Testis (tissue), 3 donors: Measurements from ENCODE around the gene CRYGN. TPM values are rescaled to one million over a fixed set of nuclear protein-coding genes. Genes with fewer than 3 reads are reported as not detected.

Experiments used
- DNase-seq: peaks from one replicate; pipeline ENCODE4 v3.0.0-alpha.2; 2019
- H3K27ac ChIP-seq, 2 donors: fragments of 200-600 bp; sonication (generic); one replicate each; pipeline ENCODE4 v1.5.1; 2019
- H3K27me3 ChIP-seq: fragments of 200-600 bp; sonication (generic); one replicate; pipeline ENCODE4 v1.5.1; 2019
- H3K36me3 ChIP-seq: fragments of 200-600 bp; sonication (generic); one replicate; pipeline ENCODE4 v1.5.1; 2017; ENCODE audit warnings: low read depth; ENCODE audit errors: missing control alignments
- H3K4me1 ChIP-seq: fragments of 200-600 bp; sonication (generic); one replicate; pipeline ENCODE4 v1.5.1; 2019
- H3K4me3 ChIP-seq, 2 donors: fragments of 200-600 bp; sonication (generic); one replicate each; pipeline ENCODE4 v1.5.1; 2017 to 2019
- H3K9me3 ChIP-seq: fragments of 200-600 bp; sonication (generic); one replicate; pipeline ENCODE4 v1.5.1; 2017
- CTCF ChIP-seq, 3 experiments: fragments of 450-650 bp in 2 of 3; fragments of 200-600 bp in 1 of 3; sonication (generic) in 1 of 3; IDR thresholded peaks; one replicate each; pipeline ENCODE4 v1.5.1; 2016 to 2019; ENCODE audit warnings: antibody characterized with exemption in 3 of 3, mild to moderate bottlenecking in 2 of 3, moderate library complexity in 1 of 3
- POLR2A ChIP-seq: fragments of 450-650 bp; IDR thresholded peaks from one replicate; pipeline ENCODE4 v1.6.1; 2017; ENCODE audit warnings: antibody characterized with exemption, mild to moderate bottlenecking, moderate library complexity
- WGBS, 2 donors: methylation state at CpG; one replicate each; pipeline ENCODE4 v1.1.5; 2018; 5-methylcytosine and 5-hydroxymethylcytosine counted together
- intact Hi-C: fragments of 100-400 bp; cut with DNase I; formaldehyde crosslinking; loops from one replicate; pipeline ENCODE4 v1.15.1; 2023; ENCODE audit warnings: low total_unique reads
- polyA plus RNA-seq: library from polyadenylated mRNA; stranded (reverse); fragments of 350-450 nt; fragmentation: Illumina TruSeq; extraction: RNeasy Lipid Tissue Mini Kit (QIAGEN cat#74804); gene quantifications from one replicate; pipeline ENCODE4 v1.2.3, GENCODE V29; 2014; ENCODE audit warnings: low read depth, low replicate concordance; ENCODE audit not compliant: insufficient read depth
- total RNA-seq, 2 donors: library from RNA; depleted of rRNA; stranded (reverse); fragments of >200 nt; gene quantifications; one replicate each; pipeline ENCODE4 v1.2.3, GENCODE V29; 2016

CRYGN gene
- total and polyA plus RNA-seq, 3 donors from 2014 or later: 0.44 to 1.7 (median 0.62) TPM

DNA sequence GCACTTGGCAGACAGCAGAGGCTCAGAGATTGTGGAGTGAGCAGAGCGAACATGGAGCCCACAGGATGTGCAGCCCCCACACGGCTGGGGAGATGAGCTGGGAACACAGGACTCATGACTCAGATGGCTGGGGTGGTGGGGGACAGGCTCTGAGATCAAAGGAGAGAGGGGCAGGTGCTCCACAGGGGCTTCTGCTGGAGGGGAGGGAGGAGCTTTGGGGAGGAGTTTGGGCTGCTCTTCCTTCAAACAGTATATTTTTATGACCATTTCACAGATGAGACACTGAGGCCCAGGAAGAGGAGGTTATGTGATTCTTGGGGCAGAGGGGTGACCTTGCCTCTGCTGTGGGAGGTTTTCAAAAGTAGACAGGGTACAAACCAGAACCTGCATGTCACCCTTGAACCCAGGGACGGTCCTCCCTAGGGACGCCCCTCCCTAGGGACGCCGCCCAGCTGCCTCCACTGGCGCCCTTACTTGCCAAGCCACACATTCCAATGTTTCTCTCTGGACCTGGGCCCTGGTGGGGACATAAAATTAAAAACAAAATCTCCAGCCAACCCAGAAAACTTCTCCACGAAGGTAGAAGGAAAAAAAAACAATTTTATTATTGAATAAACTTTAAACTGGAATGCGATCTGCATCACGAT is 981 bp upstream of the CRYGN start:
- WGBS, 2 donors: 32 to 42% methylated on average over 10 of the region's 10 CpGs
- Histone ChIP-seq H3K27me3 (no peaks in the 10 kb centered on the region), H3K9me3 (no peaks in the 10 kb centered on the region), H3K27ac (peak overlapping the region in 1 of 2 donors; percentile 30), H3K4me3 (no peak overlapping the region), H3K36me3 (no peaks in the 10 kb centered on the region), H3K4me1 (peaks cover 15% of the 10 kb centered on the region)
- intact Hi-C loops: no loop called here
- no peak for TF ChIP-seq CTCF (IDR thresholded peaks at IDR 0.05)
- no peak for TF ChIP-seq POLR2A
- DNase-seq: no peak

- intact Hi-C loops: no loop called here
- H3K9me3 ChIP-seq: no peaks in the 10 kb centered on the region
- peaks cover 17% of the 10 kb centered on the region for H3K4me1 ChIP-seq
- H3K27me3 ChIP-seq: no peaks in the 10 kb centered on the region
- no peak for DNase-seq
- H3K36me3 ChIP-seq: no peaks in the 10 kb centered on the region
- H3K4me3 ChIP-seq: peak overlapping the region in 1 of 2 donors; percentile 40
- 82 to 87% methylated on average over 13 to 17 of the region's 17 CpGs for WGBS, 2 donors
- H3K27ac ChIP-seq: no peak overlapping the region
- TF ChIP-seq CTCF (IDR thresholded peaks at IDR 0.05): no peak
- TF ChIP-seq POLR2A: no peak
Observed at GRCh38 chr7:151438864-151439601, 908 bp downstream of the CRYGN start.

- Histone ChIP-seq H3K4me1 (peaks cover 17% of the 10 kb centered on the region), H3K27ac (peak overlapping the region in 1 of 2 donors; percentile 68), H3K9me3 (no peaks in the 10 kb centered on the region), H3K36me3 (no peaks in the 10 kb centered on the region), H3K4me3 (no peak overlapping the region), H3K27me3 (no peaks in the 10 kb centered on the region)
- no peak for DNase-seq
- intact Hi-C loops: no loop called here
- no peak for TF ChIP-seq CTCF (IDR thresholded peaks at IDR 0.05)
- no peak for TF ChIP-seq POLR2A
- WGBS, 2 donors: 90 to 95% methylated on average over 18 to 23 of the region's 23 CpGs
Observed at GRCh38 chr7:151437866-151438516, 1.9 kb downstream of the CRYGN start.

DNA sequence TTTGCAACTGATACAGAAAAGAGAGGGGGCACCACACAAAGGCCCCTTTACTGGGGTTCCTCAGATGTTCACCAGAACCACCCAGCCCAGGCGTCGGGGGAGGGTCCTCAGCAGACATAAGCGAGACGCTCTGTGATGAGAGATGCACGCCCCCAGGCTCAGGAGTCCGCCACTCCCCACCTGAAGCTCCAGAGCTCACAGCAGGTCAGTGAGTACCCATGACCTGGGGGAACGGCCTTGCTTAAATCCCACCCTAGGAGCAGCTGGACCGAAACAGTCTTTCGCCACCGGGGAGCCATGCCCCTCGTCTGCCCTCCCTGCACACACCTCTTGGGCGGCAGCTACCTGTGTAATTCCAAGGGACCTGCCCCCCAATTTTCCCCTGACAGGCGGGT is 2.8 kb downstream of the CRYGN start:
- 84 to 87% methylated on average over 13 of the region's 13 CpGs for WGBS, 2 donors
- Histone ChIP-seq H3K4me1 (peaks cover 17% of the 10 kb centered on the region), H3K27ac (peak overlapping the region; percentile 26 to 68), H3K27me3 (no peaks in the 10 kb centered on the region), H3K36me3 (no peaks in the 10 kb centered on the region), H3K4me3 (no peak overlapping the region), H3K9me3 (no peaks in the 10 kb centered on the region)
- intact Hi-C loops: no loop called here
- no peak for DNase-seq
- TF ChIP-seq CTCF (IDR thresholded peaks at IDR 0.05) (no peak), POLR2A (no peak)
